Measurements from ENCODE around the gene CDC23.
A peak's percentile ranks its signal among the peaks of the same experiment; 100 is the strongest.

CDC23 gene

DNA sequence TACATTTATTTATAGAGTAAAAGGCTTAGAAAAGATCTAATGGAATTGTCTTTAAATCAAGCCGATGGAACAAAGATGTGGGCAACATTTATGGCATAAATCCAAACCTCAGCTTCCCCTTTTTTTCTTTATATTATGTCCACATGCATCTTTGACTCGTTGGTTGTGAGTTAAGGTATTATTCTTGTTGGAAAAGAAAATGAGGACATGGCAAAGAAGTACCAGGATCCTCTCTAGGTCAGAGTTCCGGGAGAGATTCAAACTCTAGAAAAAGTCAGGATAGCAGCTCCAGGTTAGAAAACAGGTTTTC, 73.4 kb downstream of the CDC23 start:
- DNase-seq (ENCODE audit: low spot score): no peak

DNA sequence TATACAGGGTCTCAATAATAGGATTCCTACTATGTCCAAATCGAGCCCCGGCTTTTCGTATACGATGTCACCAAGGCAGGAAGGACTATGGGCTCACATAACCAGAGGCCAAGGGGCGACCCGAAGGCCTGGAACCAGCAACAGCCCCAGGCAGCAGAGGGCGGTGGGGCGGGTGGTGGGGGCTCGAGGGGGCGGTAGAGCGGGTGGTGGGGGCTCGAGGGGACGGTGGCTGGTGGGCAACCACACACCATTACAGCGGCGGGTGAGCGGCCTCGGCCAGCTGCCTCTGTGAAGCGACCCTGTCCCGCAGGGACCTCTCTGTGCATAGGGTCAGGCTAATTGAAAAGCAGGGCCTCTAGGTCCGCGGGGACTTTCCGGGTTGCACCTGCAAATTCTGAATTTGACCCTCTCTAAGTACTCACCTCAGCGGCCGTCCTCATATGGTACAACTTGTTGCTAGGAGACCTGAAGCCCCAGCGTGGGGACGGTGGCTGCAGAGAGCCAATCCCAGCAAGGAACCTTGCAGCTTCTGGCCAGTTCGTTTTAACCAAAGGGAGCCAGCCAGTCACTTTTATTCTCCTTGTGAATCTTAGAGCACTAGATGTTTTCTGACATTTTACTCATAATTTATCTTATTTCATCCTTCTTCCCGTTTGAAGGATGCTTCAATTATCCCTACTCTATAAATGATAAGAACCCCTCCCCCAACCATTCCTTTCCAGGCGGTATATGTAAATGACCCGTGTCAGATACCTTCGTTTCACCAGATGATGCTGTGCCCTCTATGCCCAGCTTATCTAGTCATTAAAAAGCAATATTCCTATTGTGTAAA, 74.0 kb downstream of the CDC23 start, which contains the start of gene NME5:
NME5 (minus strand) TSS at position 480 of the 832 bp plus-strand sequence. CDS start 648 bp downstream, outside the sequence.
- peak; percentile 52 for DNase-seq (ENCODE audit: low spot score)

Measured in globus pallidus (tissue), 1 donor.